ENCODE results near the gene KCNJ18. TPM values are rescaled to one million over a fixed set of nuclear protein-coding genes. Genes with fewer than 3 reads are reported as not detected.
"Not testable (repeated sequence)": the region's sequence is repeated elsewhere in the genome, so short reads cannot be mapped to it uniquely, and the experiment has no call there.

KCNJ18 gene
- total RNA-seq = not detected

DNA sequence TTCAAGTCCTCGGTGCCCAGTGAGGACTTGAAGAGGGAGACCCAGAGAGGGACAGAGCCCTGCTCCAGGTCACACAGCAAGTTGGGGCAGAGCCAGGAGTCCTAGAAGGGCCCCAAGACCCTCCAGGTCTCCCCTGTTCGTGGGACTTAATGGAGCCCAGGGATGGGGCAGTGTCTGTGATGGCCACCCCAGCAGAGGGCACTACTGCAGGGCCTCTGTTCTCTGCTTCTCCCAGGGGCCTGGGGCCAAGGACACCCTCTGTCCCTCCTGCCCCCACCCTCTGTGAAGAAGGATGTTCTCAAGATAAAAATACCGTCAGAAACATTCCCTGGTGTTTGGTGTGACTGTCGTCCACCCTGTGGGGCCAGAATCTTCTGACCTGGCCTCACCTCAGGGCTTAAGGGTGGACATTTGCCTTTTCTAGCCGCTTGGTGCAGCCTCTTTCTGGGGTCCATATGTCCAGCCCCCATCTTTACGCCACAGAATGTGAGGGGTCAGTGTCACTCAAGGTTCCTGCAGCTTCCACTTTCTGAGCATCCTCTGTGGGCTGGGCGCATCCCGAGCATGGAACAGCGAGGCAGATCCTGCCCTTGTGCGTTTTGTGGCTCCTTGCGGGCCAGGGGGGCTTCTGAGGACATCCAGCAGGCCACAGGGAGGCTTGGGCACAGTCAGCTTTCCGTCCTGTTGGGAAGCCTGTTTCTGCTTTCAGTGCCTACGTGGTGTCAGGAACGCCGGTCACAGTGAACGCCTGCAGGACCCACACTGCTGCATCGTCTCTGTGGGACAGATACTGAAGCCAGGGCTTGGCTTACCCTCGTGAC, at the start of gene KCNJ18:
Gene KCNJ18, plus strand, starts transcription at position 641 of the 821 bp plus-strand sequence. CDS start 10,264 bp downstream, outside the sequence.
- DNase-seq (ENCODE audit: low spot score); ATAC-seq; intact Hi-C loops (cut with DNase I): not testable (repeated sequence)

DNA sequence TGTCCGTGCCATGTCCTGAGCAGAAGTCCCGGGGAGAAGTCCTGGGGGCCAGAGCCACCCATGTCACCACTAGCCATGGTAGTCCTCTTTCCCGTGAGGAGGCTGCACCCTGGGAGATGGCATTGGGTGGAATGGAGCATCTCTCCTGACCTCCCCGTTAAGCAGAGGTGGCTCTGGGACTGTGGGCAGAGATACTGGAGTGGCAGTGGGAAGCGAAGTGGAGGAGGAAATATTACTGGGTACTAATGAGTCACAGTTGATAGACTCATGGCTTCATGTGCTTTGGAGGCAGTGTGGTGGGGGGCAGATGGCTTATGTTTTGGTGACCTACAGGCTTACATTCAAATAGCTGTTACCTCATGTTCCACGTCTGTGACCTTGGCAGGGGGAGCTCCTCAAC, 44.2 kb upstream of the KCNJ18 start:
- DNase-seq (ENCODE audit: low spot score); ATAC-seq: not testable (repeated sequence)

DNA sequence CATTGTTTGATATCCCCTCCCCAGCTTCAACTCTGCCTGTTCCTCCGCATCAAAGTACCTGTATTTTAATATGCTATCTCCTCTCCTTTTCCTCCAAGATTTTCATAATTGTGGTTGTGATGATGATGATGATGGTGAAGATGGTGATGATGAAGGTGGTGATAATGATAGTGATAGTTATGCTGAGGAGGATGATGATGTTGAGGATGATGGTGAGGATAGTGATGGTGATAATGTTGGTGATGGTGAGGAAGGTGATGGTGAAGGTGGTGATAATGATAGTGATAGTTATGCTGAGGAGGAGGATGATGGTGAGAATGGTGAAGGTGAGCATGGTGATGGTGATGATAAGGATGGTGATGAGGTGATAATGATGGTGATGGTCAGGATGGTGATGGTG, 42.3 kb upstream of the KCNJ18 start:
- DNase-seq (ENCODE audit: low spot score); intact Hi-C loops (cut with DNase I); ATAC-seq: not testable (repeated sequence)

More for the DNA sequence above, 44.2 kb upstream of the KCNJ18 start:
- intact Hi-C loops (cut with DNase I) = not testable (repeated sequence)

DNA sequence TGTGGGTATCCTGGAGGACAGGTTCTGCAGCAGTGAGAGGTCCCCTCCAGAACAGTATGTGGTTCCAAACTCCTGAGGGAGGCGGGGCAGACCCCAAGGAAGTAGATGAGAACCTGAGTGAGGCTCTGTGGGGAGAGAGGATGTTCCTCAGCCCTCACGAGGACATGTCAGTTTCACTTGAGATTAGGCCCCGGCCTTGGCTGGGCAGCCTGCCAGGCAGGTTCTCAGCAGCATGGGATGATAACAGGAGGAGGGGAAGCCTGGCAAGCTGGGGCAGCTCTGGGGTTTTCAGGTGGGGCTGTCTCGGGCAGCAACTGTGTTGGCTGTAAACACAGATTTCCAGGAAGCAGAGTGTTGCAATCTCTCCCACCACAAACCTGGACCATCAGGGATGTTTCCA, 40.3 kb upstream of the KCNJ18 start:
- DNase-seq (ENCODE audit: low spot score); ATAC-seq; intact Hi-C loops (cut with DNase I): not testable (repeated sequence)

DNA sequence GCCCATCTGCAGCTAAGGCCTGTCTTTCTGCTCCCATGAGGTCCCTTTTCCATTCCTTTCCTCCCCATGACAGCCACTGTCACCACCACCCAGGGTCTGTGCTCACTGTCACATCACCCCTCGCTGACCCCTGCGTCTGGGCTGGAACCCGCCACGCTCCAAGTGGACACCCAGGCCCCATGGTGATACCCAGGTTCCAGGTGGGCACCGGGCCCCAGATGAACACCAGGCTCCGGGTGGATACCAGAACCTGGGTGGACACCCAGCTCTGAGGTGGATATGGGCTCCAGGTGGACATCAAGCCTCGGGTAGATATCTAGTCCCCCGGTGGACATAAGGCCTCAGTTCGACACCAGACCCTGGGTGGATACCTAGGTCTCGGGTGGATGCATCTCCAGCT, 39.1 kb upstream of the KCNJ18 start:
- intact Hi-C loops (cut with DNase I); ATAC-seq; DNase-seq (ENCODE audit: low spot score): not testable (repeated sequence)

DNA sequence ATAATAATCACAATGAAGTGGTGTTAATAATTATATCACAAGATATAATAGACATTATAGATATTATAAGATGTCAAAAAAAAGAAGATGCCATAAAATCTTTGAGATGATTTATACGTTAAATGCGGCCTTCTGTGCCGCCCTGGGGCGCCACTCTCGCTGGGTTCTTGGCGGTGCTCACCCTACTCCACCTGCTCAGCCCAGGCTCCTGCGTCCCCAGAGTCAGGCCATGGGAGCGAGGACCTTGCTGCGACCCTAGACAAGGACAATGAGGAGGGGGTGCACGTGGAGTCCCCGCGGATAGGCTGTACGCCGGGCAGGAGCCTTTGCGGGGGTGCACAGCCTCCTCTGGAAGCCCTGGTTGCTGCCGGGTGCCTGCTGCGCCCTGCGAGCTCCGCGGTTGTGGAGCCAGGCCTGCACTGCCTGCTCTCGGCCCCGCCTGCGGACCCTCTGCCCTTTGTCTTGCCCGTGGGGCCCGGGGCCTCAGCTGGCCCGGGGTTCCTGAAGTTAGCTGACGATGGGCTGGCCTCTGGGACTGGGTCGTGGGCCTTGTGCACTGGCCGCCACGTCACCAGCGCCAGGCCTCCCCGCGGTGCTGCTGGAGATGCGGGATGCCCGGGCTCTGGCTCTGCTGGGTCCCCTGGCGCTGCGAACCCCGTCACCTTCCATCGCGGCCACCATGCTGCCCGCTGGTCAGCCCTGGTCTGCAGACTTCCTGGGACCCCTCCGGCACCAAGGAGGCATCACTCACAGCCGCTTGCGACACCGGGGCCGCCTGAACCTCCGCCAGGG, 35.6 kb upstream of the KCNJ18 start:
- DNase-seq (ENCODE audit: low spot score); ATAC-seq; intact Hi-C loops (cut with DNase I): not testable (repeated sequence)

DNA sequence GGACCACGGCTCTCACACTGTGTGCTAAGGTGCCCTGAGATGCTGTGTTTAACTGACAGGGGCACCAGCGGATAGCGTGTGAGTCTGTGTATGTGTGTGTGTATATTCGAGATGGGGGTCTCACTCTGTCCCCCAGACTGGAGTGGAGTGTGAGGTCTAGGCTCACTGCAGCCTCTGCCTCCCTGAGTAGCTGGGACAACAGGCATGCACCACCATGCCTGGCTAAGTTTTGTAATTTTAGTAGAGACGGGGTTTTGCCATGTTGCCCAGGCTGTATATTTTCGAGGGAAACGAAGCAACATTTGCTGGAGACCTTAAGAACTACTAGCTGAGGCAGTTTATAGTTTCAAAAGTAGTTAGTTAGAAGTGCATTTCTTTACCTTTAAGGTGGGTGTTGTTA, 32.7 kb upstream of the KCNJ18 start:
- not testable (repeated sequence) for ATAC-seq; DNase-seq (ENCODE audit: low spot score)

DNA sequence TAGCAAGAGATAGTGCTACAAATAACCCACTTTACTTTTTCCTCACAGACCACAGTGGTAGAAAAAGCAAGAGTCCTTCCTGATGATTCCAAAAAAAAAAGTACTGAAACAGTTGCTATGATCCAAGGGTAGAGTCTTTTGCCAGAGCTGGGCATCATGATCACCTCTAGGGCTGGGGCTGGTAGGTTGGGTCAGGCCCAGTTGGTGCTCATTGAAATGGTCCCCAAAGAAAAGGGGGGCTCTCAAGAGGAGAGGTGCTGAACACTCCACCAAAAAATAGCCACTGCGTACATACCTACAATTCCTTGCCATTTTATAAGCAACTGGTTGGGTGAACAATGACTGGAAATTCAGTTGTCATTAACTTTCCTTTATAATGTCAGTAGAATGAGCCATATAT, 30.9 kb upstream of the KCNJ18 start:
- DNase-seq (ENCODE audit: low spot score); ATAC-seq: not testable (repeated sequence)

More for the DNA sequence above, 32.7 kb upstream of the KCNJ18 start:
- intact Hi-C loops (cut with DNase I) = not testable (repeated sequence)

DNA sequence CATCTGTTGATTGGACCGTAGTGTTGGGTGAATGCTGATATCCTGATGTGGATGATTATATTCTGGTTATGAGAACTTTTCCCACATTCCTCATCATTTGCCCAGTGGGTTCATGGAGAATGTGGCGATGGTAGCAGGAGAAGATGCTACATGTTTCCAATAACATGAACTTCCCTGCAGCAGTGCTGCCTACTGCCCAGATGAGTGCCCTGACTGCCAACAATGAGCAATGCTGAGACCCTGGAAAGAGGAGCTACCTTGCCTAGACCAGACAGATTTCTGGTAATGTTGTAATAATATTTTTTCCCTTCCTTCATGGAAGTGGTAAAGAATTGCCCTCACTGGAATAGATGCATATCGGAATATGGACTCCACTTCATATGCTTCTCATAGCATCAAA, 29.2 kb upstream of the KCNJ18 start:
- intact Hi-C loops (cut with DNase I); DNase-seq (ENCODE audit: low spot score): not testable (repeated sequence)

More for the DNA sequence above, 30.9 kb upstream of the KCNJ18 start:
- intact Hi-C loops (cut with DNase I) = not testable (repeated sequence)

DNA sequence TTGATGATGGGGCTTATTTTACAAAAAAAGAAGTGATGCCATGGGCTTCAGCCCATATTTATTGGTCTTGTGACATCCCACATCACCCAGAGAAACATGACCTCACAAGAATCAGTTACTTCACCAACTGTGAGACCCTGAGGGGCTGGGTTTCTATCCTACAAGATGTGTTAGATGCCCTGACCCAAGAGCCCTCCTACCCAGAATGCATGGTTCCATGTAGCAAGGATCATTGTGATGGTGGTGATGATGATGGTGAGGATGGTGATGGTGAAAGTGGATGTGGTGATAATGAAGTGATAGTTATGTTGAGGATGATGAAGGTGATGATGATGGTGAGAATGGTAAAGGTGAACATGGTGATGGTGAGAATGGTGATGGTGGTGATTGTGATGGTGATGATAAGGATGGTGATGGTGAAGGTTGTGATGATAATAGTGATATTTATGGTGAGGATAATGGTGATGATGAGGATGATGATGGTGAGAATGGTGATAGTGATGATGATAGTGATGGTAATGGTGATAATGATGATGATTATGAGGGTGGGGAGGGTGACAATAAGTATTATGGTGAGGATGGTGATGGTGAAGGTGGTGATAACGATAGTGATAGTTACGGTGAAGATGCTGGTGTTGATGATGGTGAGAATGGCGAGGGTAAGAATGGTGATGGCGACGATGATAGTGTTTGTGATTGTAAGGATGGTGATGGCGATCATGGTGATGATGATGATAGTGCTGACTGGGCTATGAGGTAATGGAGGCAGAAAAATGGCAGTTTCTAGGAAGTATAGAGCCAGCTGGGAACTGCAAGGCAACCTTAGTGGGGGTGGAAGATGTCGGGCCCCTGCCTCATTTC, 28.5 kb upstream of the KCNJ18 start:
- peak; percentile 67 for ATAC-seq
- intact Hi-C loops (cut with DNase I); DNase-seq (ENCODE audit: low spot score): not testable (repeated sequence)

More for the DNA sequence above, 29.2 kb upstream of the KCNJ18 start:
- not testable (repeated sequence) for ATAC-seq

DNA sequence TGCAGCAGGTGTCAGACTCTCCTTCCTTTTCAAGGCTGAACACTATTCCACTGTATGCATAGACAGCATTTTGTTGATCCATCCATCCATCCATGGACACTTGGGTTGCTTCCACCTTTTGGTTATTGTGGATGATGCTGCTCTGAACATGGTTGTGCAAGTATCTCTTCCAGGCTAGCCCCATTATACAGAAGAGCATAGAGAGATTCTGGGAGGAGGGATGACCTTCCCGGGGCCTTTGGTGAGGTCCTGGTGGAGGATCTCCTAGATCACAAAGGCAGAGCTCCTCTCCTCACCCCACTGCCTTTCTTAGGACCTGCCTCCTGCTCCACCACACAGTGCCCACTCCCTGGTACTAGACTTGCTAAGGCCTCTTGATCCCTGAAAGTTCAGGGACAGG, 27.2 kb upstream of the KCNJ18 start:
- intact Hi-C loops (cut with DNase I); DNase-seq (ENCODE audit: low spot score); ATAC-seq: not testable (repeated sequence)

DNA sequence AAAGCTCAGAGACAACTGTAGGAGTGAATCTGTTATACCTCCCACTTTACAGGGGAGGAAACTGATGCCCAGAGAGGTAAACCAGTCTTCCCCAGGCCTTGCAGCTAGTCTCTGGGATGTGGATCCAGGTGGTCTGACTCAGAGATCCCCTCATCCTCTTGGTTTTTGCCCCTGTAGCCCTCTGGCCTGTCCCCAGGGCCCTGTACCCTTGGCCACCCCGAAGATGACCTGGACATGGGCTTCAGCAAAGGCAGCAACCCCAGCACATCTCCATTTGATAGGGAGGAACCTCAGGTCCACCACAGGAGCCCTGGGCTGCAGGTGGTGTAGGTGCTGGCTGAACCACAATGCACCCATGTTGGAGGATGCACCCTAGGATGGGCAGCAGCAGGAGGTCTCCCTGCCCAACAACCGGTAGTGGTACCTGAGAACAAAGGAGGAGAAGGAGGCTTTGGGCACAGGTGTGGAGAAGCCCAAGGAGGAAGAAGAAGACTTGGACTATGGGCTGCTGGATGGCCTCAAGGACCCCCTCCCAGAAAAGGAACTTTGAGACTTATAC, 26.3 kb upstream of the KCNJ18 start:
- ATAC-seq; DNase-seq (ENCODE audit: low spot score); intact Hi-C loops (cut with DNase I): not testable (repeated sequence)

DNA sequence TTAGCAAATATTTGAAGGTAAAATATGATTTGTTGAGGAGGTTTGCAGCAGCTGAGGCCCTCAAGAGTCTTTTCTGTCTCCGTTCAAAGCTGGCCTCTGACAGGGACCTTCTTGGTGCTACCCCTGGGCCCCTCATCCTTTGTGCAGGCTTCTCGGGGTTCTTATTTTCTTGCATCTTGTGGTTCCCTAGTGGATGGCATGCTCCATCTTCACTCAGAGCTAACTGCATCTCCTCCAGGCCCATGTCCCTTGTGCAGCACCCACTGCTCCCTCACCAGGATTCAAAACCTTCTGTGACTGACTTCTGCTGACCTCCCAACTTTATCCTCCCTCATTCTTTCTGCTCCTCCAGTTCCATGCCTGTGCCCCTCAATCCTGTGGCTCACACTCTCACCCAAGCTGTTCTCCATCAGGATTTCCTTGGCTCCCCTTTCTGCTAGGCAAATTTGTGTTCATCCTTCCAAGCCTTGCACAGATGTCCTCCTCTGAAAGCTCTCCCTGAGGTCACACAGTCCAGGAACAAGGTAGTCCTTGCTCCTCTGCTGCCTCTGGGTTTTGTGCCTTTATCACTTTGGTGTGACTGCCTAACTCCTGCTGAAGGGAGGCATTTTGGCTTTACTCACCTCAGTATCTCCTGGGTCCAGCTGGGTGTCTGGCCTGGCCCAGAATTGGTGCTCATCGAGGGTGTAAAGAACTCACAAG, 25.5 kb upstream of the KCNJ18 start:
- DNase-seq (ENCODE audit: low spot score); ATAC-seq; intact Hi-C loops (cut with DNase I): not testable (repeated sequence)

DNA sequence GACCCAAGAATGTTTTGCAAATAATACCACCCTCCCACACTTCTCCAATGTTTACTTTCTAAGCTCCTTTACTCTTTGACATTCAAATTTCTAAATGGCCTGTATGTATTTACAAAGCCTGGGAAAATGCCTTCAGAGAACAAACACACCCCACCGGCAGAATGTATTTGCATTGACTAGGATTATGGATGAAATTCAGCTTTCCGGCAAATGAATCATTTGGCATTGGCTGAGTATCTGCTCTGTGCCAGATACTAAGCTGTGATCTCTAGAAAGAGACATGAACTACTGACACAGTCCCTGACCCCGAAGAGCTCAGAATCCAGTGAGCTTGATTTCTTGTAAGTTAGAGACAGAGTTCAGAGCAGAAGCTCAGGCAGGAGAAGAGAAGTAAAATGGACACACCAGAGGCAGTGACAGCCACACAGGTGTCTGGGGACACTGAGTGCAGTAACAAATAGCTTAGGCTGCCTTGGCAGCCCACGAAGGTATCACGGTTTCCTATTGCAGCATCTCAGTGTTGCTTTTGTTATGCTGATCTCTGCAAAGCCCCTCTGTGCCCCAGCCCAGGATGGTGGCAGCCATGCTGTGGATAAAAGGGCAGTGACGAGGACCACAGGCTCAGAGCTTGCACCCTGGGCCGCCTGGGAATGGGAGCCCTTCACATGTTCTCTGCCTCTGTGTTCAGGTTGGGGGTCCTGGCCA, 24.8 kb upstream of the KCNJ18 start:
- DNase-seq (ENCODE audit: low spot score); intact Hi-C loops (cut with DNase I): not testable (repeated sequence)

DNA sequence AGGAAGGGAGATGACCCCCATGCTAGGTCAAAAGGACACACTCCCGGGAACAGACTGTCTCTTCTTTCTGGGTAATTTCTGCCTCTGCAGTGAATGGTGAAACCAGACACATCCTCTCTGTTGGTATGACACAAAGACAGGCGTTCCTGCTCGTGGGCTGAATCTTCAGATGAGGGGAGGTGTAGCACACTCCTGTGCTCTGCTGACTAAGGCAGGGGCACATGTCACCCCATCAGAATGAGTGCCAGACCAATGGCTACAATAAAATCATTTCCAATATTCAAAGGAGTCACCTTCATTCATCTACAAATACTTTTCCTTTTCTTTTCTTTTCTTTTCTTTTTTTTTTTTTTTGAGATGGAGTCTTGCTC, 24.2 kb upstream of the KCNJ18 start:
- ATAC-seq; DNase-seq (ENCODE audit: low spot score); intact Hi-C loops (cut with DNase I): not testable (repeated sequence)

More for the DNA sequence above, 24.8 kb upstream of the KCNJ18 start:
- not testable (repeated sequence) for ATAC-seq

DNA sequence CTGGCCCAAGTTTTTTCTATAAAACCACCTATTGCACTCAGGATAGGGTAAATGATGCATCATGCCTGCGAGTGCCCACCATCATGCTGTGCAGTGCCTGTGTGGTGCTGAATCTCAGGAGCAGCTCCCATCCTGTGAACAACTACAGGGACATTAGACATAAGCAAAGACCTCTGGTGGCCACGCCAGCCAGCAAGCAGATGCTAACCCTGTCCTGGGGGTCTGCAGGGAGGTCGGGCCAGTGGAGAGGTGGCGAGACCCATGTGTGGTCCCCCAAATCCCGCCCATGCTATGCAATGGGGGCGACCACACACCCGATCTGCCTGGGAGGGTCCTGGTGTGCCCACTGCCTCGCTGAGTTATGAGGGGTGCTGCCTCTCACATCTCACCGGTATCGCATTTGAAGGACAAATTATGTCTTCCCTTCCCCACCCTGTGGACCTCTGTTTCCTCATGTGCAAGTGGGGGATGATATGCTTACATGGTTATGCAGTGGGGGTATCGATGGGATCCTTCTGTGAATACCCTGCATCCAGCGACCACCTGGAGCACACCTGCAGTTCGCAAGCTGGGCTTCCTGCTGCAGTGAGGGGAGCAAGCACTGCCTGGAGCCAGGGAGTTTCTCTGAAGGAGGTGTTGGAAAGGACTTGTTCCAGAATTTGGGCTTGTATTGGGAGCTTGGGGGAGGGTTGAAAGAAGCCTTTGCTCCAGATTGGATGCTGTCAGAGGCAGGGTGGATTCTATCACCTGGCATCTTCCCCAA, 23.4 kb upstream of the KCNJ18 start:
- intact Hi-C loops (cut with DNase I); ATAC-seq; DNase-seq (ENCODE audit: low spot score): not testable (repeated sequence)
